ENCODE measurements around the gene MAP3K2.

DNA sequence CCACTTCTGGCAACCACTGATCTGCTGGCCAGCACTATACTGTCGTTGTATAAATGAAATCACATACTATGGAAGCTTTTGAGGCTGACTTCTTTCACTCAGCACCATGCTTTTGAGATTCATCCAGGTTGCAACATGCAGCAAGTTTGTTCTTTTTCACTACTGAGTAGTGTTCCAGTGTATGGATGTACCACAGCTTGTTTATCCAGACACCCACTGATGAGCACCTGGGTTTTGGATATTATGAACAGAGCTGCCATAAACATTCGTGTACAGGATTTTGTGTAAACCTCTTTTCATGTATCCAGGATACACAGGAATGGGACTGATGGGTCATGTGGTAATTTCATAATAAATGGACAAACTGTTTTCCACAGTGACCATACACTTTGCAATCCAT, 104.5 kb downstream of the MAP3K2 start:
- TF ChIP-seq, protein P1, sequence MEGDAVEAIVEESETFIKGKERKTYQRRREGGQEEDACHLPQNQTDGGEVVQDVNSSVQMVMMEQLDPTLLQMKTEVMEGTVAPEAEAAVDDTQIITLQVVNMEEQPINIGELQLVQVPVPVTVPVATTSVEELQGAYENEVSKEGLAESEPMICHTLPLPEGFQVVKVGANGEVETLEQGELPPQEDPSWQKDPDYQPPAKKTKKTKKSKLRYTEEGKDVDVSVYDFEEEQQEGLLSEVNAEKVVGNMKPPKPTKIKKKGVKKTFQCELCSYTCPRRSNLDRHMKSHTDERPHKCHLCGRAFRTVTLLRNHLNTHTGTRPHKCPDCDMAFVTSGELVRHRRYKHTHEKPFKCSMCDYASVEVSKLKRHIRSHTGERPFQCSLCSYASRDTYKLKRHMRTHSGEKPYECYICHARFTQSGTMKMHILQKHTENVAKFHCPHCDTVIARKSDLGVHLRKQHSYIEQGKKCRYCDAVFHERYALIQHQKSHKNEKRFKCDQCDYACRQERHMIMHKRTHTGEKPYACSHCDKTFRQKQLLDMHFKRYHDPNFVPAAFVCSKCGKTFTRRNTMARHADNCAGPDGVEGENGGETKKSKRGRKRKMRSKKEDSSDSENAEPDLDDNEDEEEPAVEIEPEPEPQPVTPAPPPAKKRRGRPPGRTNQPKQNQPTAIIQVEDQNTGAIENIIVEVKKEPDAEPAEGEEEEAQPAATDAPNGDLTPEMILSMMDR (conservative IDR thresholded peaks at IDR 0.05; ENCODE audit: low read length): no peak
- TF ChIP-seq EZH2phosphoT487 (IDR thresholded peaks at IDR 0.05; ENCODE audit: borderline replicate concordance): no peak

Data from Loucy (cell line).